Lung (tissue), 12 donors: ENCODE results near the gene EPHA6. TPM values are rescaled to one million over a fixed set of nuclear protein-coding genes. Genes with fewer than 3 reads are reported as not detected.

ENCODE experiments used
- ATAC-seq: fragments of 200-7000 bp; cut with Tn5 transposase; one replicate; pipeline ENCODE4 v1.9.1; 2020; ENCODE audit warnings: moderate number of reproducible peaks; ENCODE audit not compliant: insufficient read depth, low FRiP score
- DNase-seq, 3 donors: peaks; one replicate each; pipeline ENCODE4 v3.0.0-alpha.2; 2013 to 2017
- H3K27ac ChIP-seq, 2 donors: one replicate each; pipeline ENCODE4 v1.5.1; 2013; ENCODE audit warnings: mild to moderate bottlenecking in 2 of 2, moderate library complexity in 2 of 2, control low read depth in 1 of 2, inconsistent platforms in 1 of 2, low read depth in 1 of 2, low read length in 1 of 2
- H3K27me3 ChIP-seq, 3 donors: one replicate each; pipeline ENCODE4 v1.5.1; 2013; ENCODE audit warnings: low read length in 2 of 3; ENCODE audit not compliant: control insufficient read depth in 3 of 3, insufficient read depth in 3 of 3
- H3K36me3 ChIP-seq, 4 donors: one replicate each; pipeline ENCODE4 v1.5.1; 2013; ENCODE audit warnings: low read length in 4 of 4, mild to moderate bottlenecking in 1 of 4, moderate library complexity in 1 of 4; ENCODE audit not compliant: control insufficient read depth in 4 of 4, insufficient read depth in 4 of 4
- H3K4me1 ChIP-seq, 5 donors: one replicate each; pipeline ENCODE4 v1.5.1; 2013; ENCODE audit warnings: low read length in 5 of 5, mild to moderate bottlenecking in 2 of 5, moderate library complexity in 1 of 5; ENCODE audit not compliant: control insufficient read depth in 5 of 5, insufficient read depth in 5 of 5
- H3K4me3 ChIP-seq: one replicate; pipeline ENCODE4 v1.5.1; 2013; ENCODE audit warnings: mild to moderate bottlenecking, control low read depth, moderate library complexity
- H3K9ac ChIP-seq, 2 donors: one replicate each; pipeline ENCODE4 v1.5.1; 2013; ENCODE audit warnings: low read length in 2 of 2, control low read depth in 1 of 2; ENCODE audit not compliant: insufficient read depth in 1 of 2
- H3K9me3 ChIP-seq, 4 donors: one replicate each; pipeline ENCODE4 v1.5.1; 2013; ENCODE audit warnings: low read length in 3 of 4, mild to moderate bottlenecking in 1 of 4, moderate library complexity in 1 of 4; ENCODE audit not compliant: control insufficient read depth in 4 of 4, insufficient read depth in 3 of 4
- WGBS, 2 donors: extraction: QIAGEN DNeasy Blood & Tissue Kit; methylation state at CpG; one replicate each; pipeline ENCODE4 v1.1.7; 2013; 5-methylcytosine and 5-hydroxymethylcytosine counted together
- polyA plus RNA-seq, 2 donors: library from polyadenylated mRNA; stranded (reverse); fragments of 200-250 nt; gene quantifications; one replicate each; pipeline ENCODE4 v1.2.1, GENCODE V29; 2013
- total RNA-seq, 2 donors: library from RNA; depleted of rRNA in 1 of 2; stranded (reverse); fragments of >200 nt in 1 of 2; gene quantifications; one replicate each; pipeline ENCODE4 v1.2.1, GENCODE V29; 2014 to 2021
- TF ChIP-seq, protein P1 (sequence below): IDR thresholded peaks from 2 replicates; pipeline ENCODE4 v1.5.1; 2012; ENCODE audit warnings: mild to moderate bottlenecking; ENCODE audit errors: control extremely low read depth, extremely low read depth
- donor health status: control.
- donor health status: control.
- donor health status: Bipolar disorder and iron deficiency.
- donor health status: healthy.
- donor health status: DM: yes; HTN: yes; CAD: no.

EPHA6 gene
- total and polyA plus RNA-seq, 4 donors: 0.31 to 1.3 TPM; not detected in 2

DNA sequence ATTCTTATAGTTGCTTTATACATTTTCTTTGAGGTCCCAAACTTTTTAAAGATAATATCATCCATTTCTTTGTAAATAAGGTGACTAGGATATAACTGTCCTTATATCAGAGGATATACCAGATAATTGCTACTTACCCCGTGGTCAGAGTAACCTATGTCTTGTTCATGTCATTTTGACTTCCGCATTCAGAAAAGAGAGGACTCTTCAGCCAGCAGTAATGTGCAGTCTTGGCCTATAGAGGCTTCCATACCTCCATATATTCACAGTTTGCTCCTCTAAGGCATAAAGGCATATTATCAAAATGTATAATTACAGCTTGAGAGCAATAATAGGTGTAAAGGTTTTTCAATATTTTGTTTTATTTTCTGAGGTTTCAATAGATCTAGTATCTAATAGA lies 38.5 kb downstream of the EPHA6 start:
- H3K4me3 ChIP-seq: no peak overlapping the region
- no peak for ATAC-seq
- WGBS, 2 donors: 89 to 94% methylated on average over 2 of the region's 2 CpGs

DNA sequence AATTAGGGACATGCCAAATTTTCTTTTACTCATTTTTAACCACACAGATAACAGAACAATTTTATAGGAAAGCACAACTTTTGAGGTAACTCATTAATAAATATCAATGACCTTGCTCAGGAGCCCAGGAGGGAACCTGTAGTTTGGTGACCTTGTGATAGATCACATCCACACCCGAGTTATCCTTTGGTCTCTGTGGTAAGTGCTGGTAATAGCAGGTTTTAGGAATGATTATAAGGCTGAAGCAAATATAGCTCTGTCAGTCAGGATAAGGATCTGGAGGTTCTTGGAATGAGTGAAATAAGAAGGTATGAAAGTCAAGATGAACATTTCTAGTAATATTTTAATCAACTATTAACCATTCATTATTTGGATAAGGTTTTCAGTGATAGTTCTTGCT lies 46.5 kb downstream of the EPHA6 start:
- 74 to 89% methylated on average over 1 of the region's 1 CpG for WGBS, 2 donors
- TF ChIP-seq, protein P1, sequence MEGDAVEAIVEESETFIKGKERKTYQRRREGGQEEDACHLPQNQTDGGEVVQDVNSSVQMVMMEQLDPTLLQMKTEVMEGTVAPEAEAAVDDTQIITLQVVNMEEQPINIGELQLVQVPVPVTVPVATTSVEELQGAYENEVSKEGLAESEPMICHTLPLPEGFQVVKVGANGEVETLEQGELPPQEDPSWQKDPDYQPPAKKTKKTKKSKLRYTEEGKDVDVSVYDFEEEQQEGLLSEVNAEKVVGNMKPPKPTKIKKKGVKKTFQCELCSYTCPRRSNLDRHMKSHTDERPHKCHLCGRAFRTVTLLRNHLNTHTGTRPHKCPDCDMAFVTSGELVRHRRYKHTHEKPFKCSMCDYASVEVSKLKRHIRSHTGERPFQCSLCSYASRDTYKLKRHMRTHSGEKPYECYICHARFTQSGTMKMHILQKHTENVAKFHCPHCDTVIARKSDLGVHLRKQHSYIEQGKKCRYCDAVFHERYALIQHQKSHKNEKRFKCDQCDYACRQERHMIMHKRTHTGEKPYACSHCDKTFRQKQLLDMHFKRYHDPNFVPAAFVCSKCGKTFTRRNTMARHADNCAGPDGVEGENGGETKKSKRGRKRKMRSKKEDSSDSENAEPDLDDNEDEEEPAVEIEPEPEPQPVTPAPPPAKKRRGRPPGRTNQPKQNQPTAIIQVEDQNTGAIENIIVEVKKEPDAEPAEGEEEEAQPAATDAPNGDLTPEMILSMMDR: no peak
- Histone ChIP-seq H3K9me3 (no peaks in the 10 kb centered on the region), H3K27ac (no peak overlapping the region), H3K36me3 (no peaks in the 10 kb centered on the region), H3K9ac (no peak overlapping the region), H3K4me1 (no peaks in the 10 kb centered on the region), H3K27me3 (no peaks in the 10 kb centered on the region), H3K4me3 (no peak overlapping the region)
- ATAC-seq (no peak), DNase-seq (no peak)

More for the DNA sequence above, 38.5 kb downstream of the EPHA6 start:
- DNase-seq: no peak
- Histone ChIP-seq H3K27ac (no peak overlapping the region), H3K9ac (no peak overlapping the region), H3K9me3 (no peaks in the 10 kb centered on the region), H3K4me1 (no peaks in the 10 kb centered on the region), H3K36me3 (no peaks in the 10 kb centered on the region), H3K27me3 (no peaks in the 10 kb centered on the region)
- TF ChIP-seq, protein P1: no peak

DNA sequence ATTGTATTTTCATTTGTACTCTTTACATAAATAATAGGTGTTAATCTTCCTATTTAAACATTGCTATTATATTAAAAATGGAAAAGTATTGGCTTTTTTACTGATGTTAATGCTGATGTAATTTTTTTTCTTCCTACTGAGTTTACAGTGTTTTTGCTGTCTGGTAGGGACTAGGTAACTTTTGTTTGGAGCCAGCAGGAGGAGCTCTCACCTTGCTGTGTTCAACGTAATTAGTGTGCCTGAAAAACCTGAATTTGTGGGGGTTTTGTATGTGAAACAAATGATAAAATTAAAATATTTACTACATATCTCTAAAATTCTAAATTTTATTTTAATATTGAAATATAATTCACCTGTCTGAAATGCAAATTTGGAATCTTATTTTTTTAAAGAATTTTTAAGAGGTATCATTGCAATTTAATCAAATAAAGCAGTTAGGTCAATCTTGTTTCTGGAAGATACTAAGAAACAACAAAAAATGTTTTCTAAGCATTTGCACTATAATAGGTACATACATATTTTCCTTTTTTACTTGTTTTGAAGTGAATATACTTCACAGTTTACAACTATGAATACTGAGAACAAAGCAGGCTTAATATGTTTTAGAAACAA lies 48.8 kb downstream of the EPHA6 start:
- no peak overlapping the region for H3K27ac ChIP-seq
- no peak overlapping the region for H3K4me3 ChIP-seq
- TF ChIP-seq, protein P1: no peak
- no peaks in the 10 kb centered on the region for H3K9me3 ChIP-seq
- no peaks in the 10 kb centered on the region for H3K4me1 ChIP-seq
- 0 to 4% methylated on average over 1 of the region's 1 CpG for WGBS, 2 donors
- H3K36me3 ChIP-seq: no peaks in the 10 kb centered on the region
- no peak overlapping the region for H3K9ac ChIP-seq
- no peaks in the 10 kb centered on the region for H3K27me3 ChIP-seq
- ATAC-seq: no peak
- peak; percentile 50 to 76 (median 51) for DNase-seq

DNA sequence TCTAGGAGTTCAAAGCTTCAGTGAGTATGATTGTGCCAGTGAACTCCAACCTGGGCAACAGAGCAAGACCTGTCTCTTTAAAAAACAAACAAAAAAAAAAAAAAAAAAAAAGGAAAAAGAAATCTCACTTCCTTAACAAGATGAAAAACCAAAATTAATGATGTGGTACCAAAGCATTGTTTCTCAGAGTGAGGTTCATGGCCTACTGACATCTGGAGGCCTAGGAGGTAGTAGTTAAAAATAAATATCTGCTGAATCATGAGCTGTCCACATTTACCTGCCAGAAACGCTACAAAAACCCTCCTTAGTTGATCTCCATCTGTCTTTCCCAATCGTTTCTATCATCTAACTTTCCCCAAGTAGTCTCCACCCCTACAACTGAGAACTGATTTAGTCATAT lies 51.2 kb downstream of the EPHA6 start:
- H3K36me3 ChIP-seq: no peaks in the 10 kb centered on the region
- H3K9ac ChIP-seq: no peak overlapping the region
- no peak for ATAC-seq
- no peak overlapping the region for H3K4me3 ChIP-seq
- no peaks in the 10 kb centered on the region for H3K4me1 ChIP-seq
- H3K27ac ChIP-seq: no peak overlapping the region
- no peak for DNase-seq
- TF ChIP-seq, protein P1: no peak
- no peaks in the 10 kb centered on the region for H3K9me3 ChIP-seq
- no peaks in the 10 kb centered on the region for H3K27me3 ChIP-seq
- 20 to 42% methylated on average over 2 of the region's 2 CpGs for WGBS, 2 donors
